Measurements from ENCODE around the gene LBHD2.

LBHD2 gene

GRCh38 chr14:103070263-103070885, 13.6 kb upstream of the LBHD2 start:
- DNase-seq = no peak

- DNase-seq = no peak
Measured at GRCh38 chr14:103070971-103071542, 13.0 kb upstream of the LBHD2 start.

GRCh38 chr14:103071544-103072251, 12.3 kb upstream of the LBHD2 start:
- no peak for DNase-seq

- no peak for DNase-seq
Measured at GRCh38 chr14:103072595-103073366, 11.2 kb upstream of the LBHD2 start.

- DNase-seq = no peak
Measured at GRCh38 chr14:103073367-103073875, 10.6 kb upstream of the LBHD2 start.

- DNase-seq = no peak
Measured at GRCh38 chr14:103073876-103074728, 9.9 kb upstream of the LBHD2 start.

GRCh38 chr14:103074729-103075367, 9.2 kb upstream of the LBHD2 start:
- no peak for DNase-seq

GRCh38 chr14:103078420-103078749, 5.6 kb upstream of the LBHD2 start:
- peak; percentile 64 to 76 for DNase-seq

- DNase-seq = no peak
Measured at GRCh38 chr14:103078860-103079587, 5.0 kb upstream of the LBHD2 start.

GRCh38 chr14:103081951-103082350, 2.1 kb upstream of the LBHD2 start:
- no peak for DNase-seq

GRCh38 chr14:103085106-103086091, 1.4 kb downstream of the LBHD2 start:
- no peak for DNase-seq

- DNase-seq = no peak
Measured at GRCh38 chr14:103086771-103087342, 2.8 kb downstream of the LBHD2 start.

- no peak for DNase-seq
Measured at GRCh38 chr14:103087343-103087835, 3.4 kb downstream of the LBHD2 start.

- no peak for DNase-seq
Measured at GRCh38 chr14:103088921-103089320, 4.9 kb downstream of the LBHD2 start.

GRCh38 chr14:103089386-103090335, 5.7 kb downstream of the LBHD2 start:
- DNase-seq = no peak

- DNase-seq = no peak
Measured at GRCh38 chr14:103090481-103091020, 6.5 kb downstream of the LBHD2 start.

- peak; percentile 78 to 82 for DNase-seq
Measured at GRCh38 chr14:103091041-103091882, 7.3 kb downstream of the LBHD2 start.
